ENCODE data around the gene DLGAP1.

The DLGAP1 gene

GRCh38 chr18:3891245-3891644 is 563.9 kb downstream of the DLGAP1 start:
- no peak for DNase-seq (ENCODE audit: low spot score)
- TF ChIP-seq CTCF (IDR thresholded peaks at IDR 0.05; ENCODE audit: borderline replicate concordance, control extremely low read depth, extremely low read depth, insufficient read depth, missing control alignments), result no peak
- in situ Hi-C loops (cut with MboI; ENCODE audit: low sequenced_read_pairs, unreplicated experiment), result no loop called here

- no peak for TF ChIP-seq CTCF (IDR thresholded peaks at IDR 0.05; ENCODE audit: borderline replicate concordance, control extremely low read depth, extremely low read depth, insufficient read depth, missing control alignments)
- in situ Hi-C loops (cut with MboI; ENCODE audit: low sequenced_read_pairs, unreplicated experiment), result no loop called here
- DNase-seq (ENCODE audit: low spot score), result no peak
Observed at GRCh38 chr18:3889803-3890202, 565.3 kb downstream of the DLGAP1 start.

- no peak for TF ChIP-seq CTCF (IDR thresholded peaks at IDR 0.05; ENCODE audit: borderline replicate concordance, control extremely low read depth, extremely low read depth, insufficient read depth, missing control alignments)
- DNase-seq (ENCODE audit: low spot score), result no peak
- in situ Hi-C loops (cut with MboI; ENCODE audit: low sequenced_read_pairs, unreplicated experiment), result no loop called here
Observed at GRCh38 chr18:3889121-3889520, 566.0 kb downstream of the DLGAP1 start.

- in situ Hi-C loops (cut with MboI; ENCODE audit: low sequenced_read_pairs, unreplicated experiment), result no loop called here
- DNase-seq (ENCODE audit: low spot score), result no peak
Observed at GRCh38 chr18:3886575-3887322, 568.4 kb downstream of the DLGAP1 start.

GRCh38 chr18:3885209-3885792 is 569.8 kb downstream of the DLGAP1 start:
- in situ Hi-C loops (cut with MboI; ENCODE audit: low sequenced_read_pairs, unreplicated experiment), result no loop called here
- no peak for DNase-seq (ENCODE audit: low spot score)
- TF ChIP-seq CTCF (IDR thresholded peaks at IDR 0.05; ENCODE audit: borderline replicate concordance, control extremely low read depth, extremely low read depth, insufficient read depth, missing control alignments), result no peak

More at GRCh38 chr18:3886575-3887322, 568.4 kb downstream of the DLGAP1 start:
- no peak for TF ChIP-seq CTCF (IDR thresholded peaks at IDR 0.05; ENCODE audit: borderline replicate concordance, control extremely low read depth, extremely low read depth, insufficient read depth, missing control alignments)

- no peak for TF ChIP-seq CTCF (IDR thresholded peaks at IDR 0.05; ENCODE audit: borderline replicate concordance, control extremely low read depth, extremely low read depth, insufficient read depth, missing control alignments)
- DNase-seq (ENCODE audit: low spot score), result no peak
- in situ Hi-C loops (cut with MboI; ENCODE audit: low sequenced_read_pairs, unreplicated experiment), result no loop called here
Observed at GRCh38 chr18:3879836-3880120, 575.3 kb downstream of the DLGAP1 start.
